Measurements from ENCODE around the gene C20orf202.

C20orf202 gene

DNA sequence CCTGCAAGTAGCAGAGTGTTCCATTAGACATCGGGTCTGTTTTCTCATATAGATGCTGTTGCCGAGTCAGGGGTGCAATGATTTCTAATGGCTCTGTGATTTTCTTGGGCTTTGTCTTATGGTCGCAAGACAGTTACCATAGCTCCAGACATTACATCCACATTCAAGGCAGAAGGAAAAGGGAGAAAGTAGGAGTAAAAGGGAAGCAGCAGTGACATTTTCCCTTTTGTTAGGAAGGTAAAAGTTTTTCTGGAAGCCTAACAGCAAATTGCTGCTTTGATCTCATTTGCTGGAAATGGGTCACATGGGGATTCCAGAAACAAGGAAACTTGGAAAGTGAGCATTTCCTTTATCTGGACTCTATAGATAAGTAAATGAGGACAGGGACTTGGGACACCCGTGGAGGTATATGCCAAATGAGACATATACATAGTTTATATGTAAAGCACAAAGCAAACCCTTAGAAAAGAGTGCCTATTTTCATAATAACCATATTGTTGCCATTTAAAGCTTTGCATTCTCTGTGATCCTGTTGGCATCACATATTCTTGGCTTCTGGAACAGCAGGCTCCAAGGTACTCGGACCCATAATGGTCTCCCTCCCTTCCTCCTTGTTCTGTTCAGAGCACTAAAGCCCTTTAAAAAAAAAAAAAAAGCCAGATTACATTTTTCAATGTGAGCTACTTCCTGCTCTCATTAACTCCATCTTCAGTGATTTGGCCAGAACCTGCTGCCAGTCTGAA is at the start of gene C20orf202:
TSS of gene C20orf202 (plus strand) at position 693 of the 743 bp plus-strand sequence. CDS start 132 bp downstream, outside the sequence.
- DNase-seq (ENCODE audit: low read depth), result no peak

- no peak for DNase-seq (ENCODE audit: low read depth)
Observed at GRCh38 chr20:1154226-1154625, 49.0 kb upstream of the C20orf202 start.

- DNase-seq (ENCODE audit: low read depth), result no peak
Observed at GRCh38 chr20:1154691-1155090, 48.6 kb upstream of the C20orf202 start.

DNA sequence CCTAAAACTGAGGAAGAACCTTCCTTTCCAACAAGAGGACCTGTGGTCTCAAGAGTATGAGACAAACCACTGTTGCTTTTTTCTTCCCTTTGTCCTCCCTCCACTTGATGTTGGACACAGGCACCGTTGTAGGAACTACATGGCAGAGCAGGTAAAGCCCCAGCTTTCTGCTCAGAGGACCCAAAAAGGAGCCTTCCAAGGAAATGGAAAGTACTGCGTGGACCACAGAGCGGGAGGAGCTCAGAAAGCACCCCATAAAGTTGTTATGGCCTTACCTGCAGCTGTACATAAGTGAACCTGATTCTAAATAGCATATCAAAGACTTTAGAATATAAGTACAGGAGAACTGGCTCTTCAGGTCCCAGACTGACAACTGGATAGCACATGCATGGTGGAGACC is 47.9 kb upstream of the C20orf202 start:
- no peak for DNase-seq (ENCODE audit: low read depth)

DNA sequence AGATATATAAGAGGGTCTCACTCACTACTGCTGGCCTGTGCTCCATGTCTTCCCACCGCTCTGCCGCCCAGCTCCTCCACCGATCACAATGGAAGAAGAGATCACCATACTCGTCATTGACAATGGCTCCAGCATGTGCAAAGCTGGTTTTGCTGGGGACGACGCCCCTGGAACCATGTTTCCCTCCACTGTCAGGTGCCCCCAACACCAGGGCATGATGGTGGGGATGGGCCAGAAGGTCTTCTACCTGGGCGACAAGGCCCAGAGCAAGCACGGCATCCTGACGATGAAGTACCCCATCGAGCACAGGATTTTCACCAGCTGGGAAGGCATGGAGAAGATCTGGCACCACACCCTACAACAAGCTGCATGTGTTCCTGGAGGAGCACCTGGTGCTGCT is 42.8 kb upstream of the C20orf202 start:
- no peak for DNase-seq (ENCODE audit: low read depth)

GRCh38 chr20:1160991-1161390 is 42.3 kb upstream of the C20orf202 start:
- DNase-seq (ENCODE audit: low read depth), result no peak

GRCh38 chr20:1163105-1163504 is 40.1 kb upstream of the C20orf202 start:
- no peak for DNase-seq (ENCODE audit: low read depth)

GRCh38 chr20:1163653-1164052 is 39.6 kb upstream of the C20orf202 start:
- DNase-seq (ENCODE audit: low read depth), result no peak

DNA sequence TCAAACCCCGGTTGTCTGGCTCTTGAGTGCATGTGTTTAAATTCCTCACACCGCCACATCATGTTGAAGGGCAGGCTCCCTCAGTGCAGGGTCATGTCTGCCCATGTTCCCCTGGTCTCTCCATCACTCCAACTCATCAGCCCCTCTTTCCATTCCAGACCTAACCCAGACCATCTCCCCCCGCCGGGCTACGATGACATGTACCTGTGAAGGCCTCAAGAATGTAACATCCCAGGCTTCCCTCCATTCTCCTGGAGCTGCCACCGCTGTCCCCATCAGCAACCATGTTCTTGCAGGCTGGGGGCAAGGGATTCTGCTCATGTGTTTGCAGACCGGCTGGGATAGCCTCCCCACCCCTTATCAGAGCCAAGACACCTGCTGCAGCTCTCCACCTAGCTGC is 38.4 kb upstream of the C20orf202 start:
- DNase-seq (ENCODE audit: low read depth), result no peak

- DNase-seq (ENCODE audit: low read depth), result no peak
Observed at GRCh38 chr20:1165521-1165920, 37.7 kb upstream of the C20orf202 start.

- DNase-seq (ENCODE audit: low read depth), result no peak
Observed at GRCh38 chr20:1165941-1166340, 37.3 kb upstream of the C20orf202 start.

GRCh38 chr20:1166948-1167720 is 36.1 kb upstream of the C20orf202 start:
- no peak for DNase-seq (ENCODE audit: low read depth)

DNA sequence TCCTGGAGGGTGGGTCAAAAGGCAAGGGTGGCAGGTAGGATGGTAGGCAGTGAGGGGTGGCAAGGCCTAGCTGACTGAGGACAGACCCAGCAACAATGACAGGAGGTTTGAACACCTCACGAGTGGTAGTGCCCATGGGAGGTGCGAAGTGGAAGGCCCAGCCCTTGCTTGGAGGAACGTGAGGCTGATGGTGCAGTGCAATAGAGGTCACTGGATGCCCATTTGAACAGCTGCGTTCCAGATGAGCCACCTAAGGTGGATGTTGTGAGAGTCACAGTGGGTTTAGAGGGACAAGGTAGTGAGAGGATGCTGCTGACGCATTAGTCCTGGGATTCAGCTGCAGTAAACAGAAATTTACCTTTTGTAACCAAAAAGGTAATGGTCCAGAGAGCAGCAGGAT is 34.0 kb upstream of the C20orf202 start:
- DNase-seq (ENCODE audit: low read depth), result no peak

DNA sequence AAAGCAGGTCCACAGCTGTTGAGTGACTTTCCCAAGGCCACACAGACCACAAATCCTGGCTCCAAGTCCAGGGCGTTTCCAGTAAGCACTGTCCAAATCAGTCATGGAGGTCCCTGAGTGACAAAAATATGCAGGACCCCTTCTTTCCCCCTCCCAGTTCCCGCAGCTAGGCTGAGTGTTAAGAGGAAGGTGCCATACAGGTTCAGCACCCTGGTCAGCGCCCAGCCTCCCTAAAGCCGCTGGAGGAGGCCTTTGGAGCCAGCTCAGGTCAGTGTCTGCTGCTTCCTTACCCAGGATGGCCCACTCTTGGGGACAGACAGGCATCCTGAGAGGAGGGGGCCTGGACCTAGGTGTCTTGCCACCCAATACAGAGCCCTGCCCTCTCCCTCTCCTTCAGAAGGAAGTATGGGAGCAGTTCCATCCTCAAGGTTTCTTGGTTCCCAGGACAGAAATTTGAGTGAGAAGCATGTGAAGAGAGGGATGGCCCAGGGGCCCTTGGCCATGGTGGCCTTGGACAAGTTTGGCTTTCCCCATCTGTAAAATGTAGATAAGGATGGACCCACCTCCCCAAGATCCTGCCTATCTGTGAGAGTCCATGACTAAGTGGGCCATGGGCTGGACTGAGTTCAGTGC is 31.7 kb upstream of the C20orf202 start:
- no peak for DNase-seq (ENCODE audit: low read depth)

GRCh38 chr20:1173698-1174097 is 29.6 kb upstream of the C20orf202 start:
- DNase-seq (ENCODE audit: low read depth), result no peak

- no peak for DNase-seq (ENCODE audit: low read depth)
Observed at GRCh38 chr20:1174787-1175186, 28.5 kb upstream of the C20orf202 start.

- DNase-seq (ENCODE audit: low read depth), result no peak
Observed at GRCh38 chr20:1177680-1178079, 25.6 kb upstream of the C20orf202 start.

DNA sequence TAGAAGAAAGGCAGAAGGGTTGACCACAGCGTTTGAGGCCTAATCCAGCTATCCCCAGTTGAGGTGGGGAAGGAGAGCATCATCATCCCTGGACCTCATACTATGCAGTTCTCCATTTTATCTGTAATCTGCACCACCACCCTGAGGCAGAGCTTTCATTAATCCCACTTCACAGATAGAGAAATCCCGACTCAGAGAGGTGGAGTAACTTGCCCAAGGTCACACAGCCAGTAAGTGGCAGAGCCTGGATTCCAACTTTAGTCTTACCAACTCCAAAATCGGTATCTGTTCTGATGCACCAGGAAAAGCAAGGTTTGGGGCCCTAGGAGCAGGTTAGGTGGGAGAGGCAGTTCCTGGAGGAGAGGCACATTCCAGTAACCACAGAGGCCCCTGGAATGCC is 25.2 kb upstream of the C20orf202 start:
- DNase-seq (ENCODE audit: low read depth), result no peak

- no peak for DNase-seq (ENCODE audit: low read depth)
Observed at GRCh38 chr20:1178623-1179022, 24.6 kb upstream of the C20orf202 start.

DNA sequence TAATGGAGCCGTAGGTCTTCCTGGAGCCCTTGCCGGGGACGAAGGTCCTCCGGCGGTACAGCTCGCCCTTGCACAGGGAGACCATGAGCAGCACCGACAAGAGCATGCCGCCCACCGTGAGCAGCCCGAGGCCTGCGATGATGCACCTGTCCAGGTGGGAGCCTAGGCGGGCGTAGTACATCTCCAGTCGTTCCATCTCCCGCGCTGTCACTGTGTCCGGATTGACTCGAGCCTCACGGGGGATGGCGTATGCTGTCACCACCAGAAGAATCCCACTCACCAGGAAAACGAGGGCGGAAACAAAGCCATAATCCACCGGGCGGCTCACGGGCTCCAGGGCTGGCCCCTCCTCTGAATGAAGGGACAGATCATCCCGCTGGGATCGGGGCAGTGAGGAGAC is 22.3 kb upstream of the C20orf202 start:
- DNase-seq (ENCODE audit: low read depth), result no peak

DNA sequence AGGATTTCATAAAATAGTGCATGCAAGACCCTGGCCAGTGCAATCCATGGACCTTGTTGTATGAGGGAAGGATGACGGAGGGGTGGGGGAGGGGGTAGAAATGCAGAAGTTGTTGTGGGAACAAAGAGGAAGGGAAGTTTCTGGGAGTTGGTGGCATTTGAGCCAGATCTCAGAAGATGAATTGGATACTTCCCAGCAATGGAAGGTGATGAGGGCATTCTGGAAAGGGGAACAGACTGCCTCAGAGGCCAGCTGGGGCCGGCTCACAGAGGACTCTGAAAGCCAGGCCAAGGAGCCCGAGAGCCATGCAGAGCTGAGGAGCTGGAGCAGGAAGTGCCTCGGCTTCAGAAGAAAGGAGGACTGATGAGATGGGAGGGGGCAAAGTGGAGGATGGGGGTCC is 21.1 kb upstream of the C20orf202 start:
- no peak for DNase-seq (ENCODE audit: low read depth)

GRCh38 chr20:1183153-1183552 is 20.1 kb upstream of the C20orf202 start:
- DNase-seq (ENCODE audit: low read depth), result no peak

DNA sequence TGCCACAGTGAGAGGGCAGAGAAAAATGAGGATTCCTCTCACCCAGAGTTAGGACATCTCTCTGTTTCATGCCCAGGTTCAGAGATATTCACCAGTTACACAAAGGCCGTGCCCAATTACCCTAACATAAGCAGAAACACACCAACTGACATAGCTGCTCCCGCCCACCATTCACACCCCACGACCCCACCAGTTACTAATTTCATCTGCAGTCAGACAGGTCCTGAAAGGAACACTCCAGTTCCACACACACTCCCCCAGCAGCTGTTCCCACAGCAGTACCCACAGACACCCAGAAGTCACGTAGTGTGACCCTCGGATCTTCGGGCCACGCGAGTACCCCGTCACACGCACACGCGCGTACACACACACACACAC is 19.0 kb upstream of the C20orf202 start:
- DNase-seq (ENCODE audit: low read depth), result no peak

Data from stimulated activated CD8-positive, alpha-beta memory T cell treated with anti-CD3 and anti-CD28 coated beads, Interleukin-15, amount 100 ng/mL, for 1 hour (primary cell).